GM21381 (cell line): Measurements from ENCODE around the gene DUSP8.
"Not testable (repeated sequence)": the region's sequence is repeated elsewhere in the genome, so short reads cannot be mapped to it uniquely, and the experiment has no call there.

Experiments
- ATAC-seq: cut with Tn5 transposase; IDR thresholded peaks from one replicate; pipeline ENCODE4 v1.9.1; 2021; ENCODE audit warnings: mild to moderate bottlenecking, moderate library complexity; ENCODE audit not compliant: unreplicated experiment

DUSP8 gene

DNA sequence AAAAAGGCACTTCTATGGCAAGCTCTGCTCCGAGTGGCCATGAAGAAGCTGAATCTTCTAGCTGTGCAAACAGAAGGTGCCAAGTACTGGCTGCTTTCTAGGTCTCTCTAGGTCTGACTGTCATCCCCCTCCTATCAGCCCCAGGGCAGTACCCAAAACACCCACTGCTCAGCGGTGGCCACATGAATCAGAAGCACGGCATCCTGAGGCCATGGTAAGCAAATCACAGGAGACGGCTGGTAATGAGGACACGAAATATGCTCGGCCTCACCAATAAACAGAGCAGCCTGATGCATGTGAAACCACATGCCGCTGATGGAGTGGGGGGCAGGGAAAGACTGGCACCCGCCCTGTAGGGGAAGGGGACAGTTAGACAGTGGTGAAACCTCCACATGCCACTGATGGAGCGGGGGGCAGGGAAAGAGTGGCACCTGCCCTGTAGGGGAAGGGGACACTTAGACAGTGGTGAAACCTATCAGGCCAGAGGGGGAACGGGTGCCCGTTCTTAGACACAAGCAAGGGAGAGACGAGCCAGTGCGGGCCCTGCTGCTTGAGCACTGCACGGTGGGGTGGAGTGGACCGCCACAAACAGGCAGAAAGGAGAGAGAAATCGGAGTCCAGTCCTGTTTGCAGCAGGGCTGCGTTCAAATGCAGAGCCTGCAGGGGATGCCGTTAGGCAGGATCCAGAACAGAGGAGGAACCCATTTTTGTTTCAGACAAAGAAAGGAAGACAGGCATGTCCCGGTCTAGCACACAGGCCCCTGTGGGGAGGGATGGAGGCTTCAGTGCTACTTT, 55.6 kb downstream of the DUSP8 start:
- no peak for ATAC-seq

DNA sequence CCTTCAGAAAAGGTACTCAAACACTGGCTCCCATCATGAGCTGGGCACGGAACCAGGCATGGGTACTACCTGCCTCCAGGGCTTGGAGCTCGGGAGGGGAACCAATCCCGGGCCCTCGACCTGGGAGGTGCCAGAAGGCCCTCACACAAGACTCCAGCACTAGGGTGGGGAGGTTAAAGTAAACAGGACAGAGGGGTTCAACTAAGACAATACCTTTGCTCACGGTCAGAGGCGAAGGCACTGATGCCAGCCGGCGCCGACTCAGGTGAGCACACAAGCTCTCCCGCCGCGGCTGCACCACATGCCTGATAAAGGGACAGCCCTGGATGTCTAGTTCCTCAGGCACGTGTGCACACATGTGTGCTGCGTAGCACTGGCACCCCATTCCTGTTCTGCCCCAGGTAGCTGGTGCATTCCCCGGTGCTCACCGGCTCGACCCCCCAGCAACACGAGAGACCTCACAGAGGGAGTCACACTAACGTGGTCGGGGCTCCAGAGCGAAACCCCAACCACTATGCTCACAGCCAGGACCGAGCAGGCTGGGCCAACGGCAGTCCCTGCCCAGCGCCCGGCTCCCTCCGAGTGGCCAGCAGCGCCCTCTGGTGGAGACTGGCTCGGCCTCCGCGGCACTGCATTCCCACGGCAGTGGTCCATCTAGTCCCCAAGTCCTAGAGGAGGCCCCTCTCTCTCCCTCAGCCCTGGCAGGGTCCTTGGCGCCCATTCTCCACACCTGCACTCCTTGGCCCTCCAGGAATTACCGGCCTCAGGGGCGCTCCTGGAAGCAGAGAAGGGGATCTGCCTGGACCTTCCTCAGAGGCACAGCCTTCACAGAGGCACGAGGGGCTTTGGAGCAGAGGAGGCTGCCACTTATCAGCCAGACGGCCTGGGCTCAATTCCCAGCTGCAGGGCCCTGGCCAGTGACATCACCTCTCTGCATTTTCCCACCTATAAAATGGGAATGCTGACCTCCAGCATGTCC, 56.7 kb downstream of the DUSP8 start:
- ATAC-seq = no peak

DNA sequence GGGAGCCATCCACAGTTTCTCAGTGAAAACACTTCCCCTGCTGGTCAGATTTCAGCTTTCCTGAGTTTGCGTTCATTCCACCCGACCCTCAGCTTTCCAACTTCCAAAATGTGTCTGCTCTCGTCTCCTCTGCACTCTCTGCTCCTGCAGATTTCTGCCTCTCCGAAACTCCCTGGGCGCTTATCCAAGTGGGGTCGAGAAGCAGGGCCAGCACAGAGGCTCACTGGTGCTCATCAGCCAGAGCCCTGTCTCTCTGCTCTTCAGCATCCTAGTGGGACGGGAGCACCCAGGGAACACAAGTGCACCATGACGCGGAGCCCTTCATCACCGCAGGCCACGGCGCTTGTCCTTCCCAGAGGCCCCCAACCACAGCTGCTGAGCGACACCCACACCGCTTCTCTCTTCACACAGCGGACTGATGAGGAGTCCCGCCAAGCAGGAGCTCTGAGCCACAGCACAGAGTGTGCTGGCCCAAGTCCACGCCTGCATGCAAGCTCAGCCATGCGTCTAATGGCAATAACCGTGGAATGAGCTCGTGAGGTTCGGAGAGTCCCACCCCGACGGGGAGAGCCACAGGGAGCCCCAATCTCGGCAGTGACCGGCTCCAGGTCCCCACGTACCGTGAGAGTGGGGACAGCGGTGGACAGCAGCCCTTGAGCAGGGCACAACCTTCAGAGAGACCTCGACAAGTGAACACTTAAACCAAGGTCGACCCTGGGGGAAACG, 57.6 kb downstream of the DUSP8 start:
- no peak for ATAC-seq

DNA sequence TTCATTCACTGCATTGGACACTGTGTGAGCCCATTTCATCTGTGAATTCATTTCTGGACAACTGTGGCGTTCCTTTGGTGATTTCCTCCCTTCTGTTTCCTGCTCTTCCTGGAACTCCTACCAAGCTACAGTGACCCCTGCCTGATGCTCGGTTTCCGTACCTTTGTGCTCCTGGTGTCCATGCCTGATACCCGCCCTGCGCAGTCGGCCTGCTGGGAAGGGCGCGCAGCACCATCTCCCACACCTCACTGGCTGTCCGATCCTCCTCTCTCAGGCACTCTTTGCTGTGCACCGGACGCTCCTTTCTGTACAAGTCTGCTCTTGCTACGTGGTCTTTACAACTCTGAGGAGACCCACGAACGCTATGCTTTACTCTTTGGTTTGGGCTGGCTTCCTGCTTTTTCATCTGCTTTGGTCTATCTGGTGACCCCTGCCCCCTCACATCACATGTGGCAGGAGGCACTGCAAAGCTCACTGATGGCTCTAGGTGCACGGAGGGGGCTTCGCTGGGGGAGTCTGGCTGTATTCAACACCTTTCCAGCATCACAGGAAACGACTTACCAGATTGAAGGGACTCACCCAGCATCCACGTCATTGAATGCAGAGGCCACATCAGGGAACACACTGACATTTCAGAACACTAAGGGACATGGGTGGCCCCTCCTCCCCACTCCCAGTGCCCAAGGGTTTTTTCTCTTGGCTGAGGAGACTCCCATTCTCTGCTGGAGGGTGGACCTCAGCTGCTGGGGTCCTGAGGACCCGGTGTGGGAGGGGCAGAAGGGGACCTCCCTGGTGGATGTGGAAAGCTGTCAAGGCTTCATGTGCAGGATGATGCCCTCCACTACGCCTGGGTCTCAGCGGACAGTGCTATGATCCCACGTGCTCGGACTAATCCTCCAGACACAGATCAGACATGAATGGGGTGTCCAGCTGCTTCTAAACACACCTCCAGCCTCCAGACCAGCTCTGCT, 58.5 kb downstream of the DUSP8 start:
- no peak for ATAC-seq

DNA sequence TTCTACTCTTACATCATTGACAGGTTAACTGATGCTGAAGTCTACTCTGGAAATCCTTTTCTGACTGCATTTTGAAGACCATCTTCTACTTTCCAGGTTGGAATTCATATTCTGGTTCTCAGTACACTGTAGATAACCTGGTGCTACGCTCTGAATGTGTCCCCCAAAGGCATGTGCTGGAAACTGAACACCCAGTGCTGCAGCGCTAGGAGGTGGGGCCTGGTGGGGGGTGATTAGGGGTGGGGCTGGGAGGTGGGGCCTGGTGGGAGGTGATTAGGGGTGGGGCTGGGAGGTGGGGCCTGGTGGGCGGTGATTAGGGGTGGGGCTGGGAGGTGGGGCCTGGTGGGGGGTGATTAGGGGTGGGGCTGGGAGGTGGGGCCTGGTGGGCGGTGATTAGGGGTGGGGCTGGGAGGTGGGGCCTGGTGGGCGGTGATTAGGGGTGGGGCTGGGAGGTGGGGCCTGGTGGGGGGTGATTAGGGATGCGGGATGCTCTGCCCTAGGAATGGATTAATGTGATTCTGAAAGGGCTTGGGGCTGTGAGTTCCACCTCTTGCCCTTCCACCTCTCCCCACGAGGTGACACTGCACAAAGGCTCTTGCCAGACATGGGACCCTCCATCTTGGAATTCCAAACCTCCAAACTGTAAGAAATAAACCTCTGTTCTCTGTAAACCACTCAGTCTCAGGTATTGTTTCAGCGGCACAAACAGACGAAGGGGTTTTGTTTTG, 59.4 kb downstream of the DUSP8 start:
- ATAC-seq = not testable (repeated sequence)

DNA sequence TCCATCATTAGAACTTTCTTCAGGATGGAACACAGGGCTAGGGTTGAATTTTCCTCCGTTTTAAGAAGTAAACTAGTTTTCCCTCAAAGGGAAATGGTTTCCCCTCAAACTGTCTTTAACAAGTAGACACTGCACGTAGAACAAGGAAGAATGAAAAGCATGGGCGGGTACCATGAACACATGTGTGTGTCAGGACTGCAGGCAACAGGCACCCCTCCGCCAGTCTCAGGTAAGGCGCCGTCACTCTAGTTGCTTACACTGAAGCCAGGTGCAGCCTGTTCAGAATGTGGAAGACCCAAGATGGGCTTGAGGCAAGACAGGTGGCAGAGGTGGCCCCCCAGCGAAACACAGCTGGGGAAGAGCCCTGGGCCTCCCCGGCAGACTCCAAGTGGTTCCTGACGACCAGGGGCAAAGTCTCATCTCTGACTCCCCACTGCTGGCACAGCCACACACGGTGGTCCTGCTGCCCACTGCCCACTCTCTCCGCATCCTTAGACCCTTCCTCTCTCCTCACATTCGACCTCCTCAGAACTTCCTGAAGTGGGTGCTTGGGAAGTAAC, 60.1 kb downstream of the DUSP8 start:
- ATAC-seq = no peak

DNA sequence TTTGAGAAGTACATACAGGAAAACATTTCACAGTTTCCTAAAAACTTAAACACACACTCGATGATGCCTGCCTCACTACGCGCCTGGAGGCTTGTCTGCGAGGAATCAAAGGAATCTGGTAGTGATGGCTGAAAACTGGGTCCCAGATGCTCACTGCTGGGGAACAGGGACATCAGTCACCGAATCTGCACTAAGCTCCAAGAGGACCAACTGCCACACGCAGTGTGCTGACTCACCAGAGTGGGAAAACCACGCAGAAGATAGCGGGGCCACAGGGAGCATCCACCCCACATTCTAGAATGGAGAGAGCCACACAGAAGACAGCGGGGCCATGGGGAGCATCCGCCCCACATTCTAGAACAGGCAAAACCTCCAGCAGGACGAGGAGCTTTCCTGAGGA, 61.1 kb downstream of the DUSP8 start:
- no peak for ATAC-seq

DNA sequence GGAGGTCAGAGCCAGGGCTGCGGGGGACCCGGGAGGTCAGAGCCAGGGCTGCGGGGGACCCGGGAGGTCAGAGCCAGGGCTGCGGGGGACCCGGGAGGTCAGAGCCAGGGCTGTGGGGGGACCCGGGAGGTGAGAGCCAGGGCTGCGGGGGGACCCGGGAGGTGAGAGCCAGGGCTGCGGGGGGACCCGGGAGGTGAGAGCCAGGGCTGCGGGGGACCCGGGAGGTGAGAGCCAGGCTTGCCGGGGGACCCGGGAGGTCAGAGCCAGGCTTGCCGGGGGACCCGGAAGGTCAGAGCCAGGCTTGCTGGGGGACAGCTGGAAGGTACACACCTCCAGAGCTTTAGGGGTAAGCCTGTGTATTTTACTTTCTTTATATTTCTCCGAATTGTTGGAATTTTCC, 61.7 kb downstream of the DUSP8 start:
- ATAC-seq = not testable (repeated sequence)

DNA sequence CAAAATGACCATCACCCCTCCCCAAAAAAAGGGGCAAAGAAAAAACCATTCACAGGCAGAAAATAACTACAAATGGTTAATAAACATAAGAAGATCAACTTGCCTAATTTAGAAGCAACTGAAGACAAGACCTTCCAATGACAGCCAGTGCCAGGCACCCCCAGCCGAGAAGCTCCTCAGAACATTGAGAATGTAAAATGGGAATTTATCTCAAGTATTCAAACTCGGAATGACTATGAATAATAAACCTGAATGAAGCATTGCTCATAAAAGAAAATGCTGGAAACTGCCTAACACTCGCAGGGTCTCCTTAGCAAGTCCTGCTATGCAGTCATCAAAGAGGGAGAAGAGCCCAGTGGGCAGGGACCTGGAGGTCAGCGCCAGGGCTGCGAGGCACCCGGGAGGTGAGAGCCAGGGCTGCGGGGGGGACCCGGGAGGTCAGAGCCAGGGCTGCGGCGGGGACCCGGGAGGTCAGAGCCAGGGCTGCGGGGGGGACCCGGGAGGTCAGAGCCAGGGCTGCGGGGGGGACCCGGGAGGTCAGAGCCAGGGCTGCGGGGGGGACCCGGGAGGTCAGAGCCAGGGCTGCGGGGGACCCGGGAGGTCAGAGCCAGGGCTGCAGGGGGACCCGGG, 62.3 kb downstream of the DUSP8 start:
- ATAC-seq = no peak

DNA sequence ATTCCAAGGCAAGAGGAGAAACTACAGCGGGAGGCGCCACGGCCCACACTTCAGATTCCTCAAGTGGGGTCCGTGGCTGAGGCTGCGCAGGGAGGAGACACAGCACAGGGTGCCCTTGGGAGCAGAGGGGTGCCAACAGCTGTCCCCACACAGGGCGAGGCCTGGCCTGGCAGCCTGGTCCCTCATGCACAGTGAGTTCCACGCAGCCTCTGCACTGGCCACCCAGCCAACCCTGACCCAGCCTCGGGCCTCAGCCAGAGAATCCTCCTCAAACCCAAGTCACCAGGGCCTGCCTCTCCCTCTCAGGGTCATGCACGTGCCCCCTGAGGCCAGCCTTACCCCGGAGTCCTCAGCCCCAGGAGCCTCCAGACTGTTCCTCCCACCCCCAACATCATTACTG, 63.1 kb downstream of the DUSP8 start:
- ATAC-seq = no peak

DNA sequence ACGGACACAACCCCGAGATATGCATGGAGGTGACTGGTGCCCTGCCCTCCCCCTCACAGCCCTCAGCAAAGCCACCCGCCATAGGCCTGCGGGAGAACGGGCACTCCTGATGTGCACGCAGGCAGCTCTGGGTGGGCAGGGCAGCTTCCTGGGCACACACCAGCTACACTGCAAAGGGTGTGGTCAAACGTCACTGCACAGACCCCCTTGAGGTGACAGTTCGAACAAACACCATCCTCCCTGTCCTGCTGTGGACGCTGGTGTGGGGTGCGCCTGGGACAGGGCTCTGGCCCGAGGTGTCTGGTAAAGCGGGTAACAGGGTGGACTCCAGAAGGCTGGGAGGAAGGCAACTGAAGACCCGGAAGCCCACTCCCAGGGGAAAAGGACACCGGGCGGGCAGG, 63.6 kb downstream of the DUSP8 start:
- no peak for ATAC-seq

DNA sequence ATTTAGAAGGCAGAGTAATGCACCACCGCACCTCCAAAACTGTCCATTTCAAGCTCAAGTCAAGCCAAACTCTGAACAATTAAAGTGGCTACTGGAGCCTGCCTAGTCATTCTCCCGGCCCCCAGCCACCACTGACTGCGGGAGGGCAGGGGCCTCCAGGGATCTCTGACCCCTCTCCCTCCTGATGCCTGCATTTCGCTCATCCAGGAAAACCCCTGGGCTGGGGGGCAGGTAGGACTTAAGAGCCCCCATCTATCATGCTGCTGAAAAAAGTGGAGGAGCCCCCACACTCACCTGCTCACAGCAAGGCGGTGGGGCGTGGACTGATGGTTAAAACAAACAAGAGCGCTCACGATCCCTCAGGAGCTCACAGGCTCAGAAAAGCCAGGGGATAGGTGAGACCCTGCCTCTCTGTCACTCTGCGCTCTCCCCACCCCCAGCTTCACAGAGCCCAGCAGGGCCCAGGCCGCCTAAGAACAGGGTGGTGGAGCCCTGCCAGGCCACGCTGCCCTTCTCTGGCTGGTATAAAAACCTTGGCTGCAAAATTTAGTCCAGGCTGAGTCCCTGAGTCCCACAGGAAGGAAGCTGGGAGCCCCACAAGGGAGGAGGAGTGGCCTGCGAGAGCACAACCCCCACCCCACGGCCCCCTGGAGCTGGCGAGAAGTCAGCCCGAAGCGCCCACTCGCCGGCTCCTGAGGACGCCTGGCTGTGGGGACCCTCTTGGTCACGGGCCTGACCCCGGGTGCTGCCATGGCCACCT, 64.5 kb downstream of the DUSP8 start:
- ATAC-seq = no peak

DNA sequence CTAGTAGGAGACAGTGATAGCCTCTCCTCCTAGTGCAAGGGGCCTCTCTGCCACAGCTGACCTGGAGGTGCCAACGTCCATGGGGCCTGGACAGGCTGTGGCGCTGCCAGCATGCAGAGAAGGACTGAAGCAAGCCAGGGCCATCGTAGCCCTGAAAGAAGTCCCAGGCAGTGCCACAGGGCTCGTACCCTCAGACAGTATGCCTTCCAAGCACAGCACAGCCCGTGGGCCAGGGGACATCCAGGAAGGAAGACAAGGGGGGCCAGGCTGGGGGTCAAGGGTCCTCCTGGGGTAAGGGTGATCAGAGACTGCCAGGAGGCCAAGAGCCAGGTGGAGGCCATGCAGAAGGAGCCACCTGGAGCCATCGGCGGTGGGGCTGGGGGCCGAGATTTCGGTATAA, 65.1 kb downstream of the DUSP8 start:
- no peak for ATAC-seq

DNA sequence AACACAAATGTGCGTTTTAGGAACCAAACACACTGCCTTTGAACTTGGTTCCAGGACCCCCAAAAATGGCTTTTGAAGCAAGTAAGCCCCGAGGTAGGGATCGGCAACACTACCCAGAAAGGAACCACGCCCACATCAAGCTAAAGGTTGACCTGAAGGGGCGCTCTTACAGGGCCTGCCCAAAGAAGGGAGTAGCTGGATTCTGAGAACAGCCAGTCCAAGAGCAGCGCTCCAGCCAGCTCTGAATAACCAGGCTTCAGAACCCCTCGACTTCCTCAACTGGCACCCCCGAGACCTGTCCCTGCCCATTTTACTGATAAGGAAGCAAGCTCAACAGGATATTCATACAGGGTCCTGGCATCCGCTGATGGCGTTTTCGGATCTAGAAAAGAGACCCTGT, 66.6 kb downstream of the DUSP8 start:
- ATAC-seq = no peak

DNA sequence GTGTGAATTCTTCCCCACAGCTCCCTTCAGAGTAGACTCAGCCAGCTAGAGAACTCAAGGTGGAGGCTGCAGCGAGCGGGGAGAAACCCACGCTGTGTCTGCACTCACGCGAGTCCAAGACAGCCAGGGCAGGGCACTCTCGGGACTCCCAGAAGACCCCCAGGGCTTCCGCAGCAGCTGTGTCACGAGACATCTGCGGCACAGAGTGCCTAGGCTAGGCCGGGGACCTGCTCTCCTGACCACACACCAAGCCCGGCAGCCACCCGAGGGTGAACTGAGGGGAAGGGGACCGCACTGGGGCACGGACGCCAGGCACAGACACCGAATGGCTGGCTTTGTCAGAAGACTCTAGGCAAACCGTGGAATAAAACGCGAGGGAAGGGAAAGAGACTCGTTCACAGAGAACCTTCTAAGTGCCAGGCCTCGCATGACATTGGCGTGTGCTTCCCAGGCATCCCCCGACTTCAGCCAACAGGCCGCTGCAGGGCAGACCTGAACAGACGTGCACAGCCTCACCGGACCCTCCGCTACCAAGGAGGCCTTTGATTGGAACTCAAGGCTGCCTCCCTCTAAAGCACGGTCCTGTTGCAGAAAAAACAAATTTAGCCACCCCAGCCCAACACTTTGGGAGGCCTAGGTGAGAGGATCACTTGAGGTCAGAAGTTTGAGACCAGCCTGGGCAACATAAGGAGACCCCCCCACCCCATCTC, 67.3 kb downstream of the DUSP8 start:
- ATAC-seq = no peak

DNA sequence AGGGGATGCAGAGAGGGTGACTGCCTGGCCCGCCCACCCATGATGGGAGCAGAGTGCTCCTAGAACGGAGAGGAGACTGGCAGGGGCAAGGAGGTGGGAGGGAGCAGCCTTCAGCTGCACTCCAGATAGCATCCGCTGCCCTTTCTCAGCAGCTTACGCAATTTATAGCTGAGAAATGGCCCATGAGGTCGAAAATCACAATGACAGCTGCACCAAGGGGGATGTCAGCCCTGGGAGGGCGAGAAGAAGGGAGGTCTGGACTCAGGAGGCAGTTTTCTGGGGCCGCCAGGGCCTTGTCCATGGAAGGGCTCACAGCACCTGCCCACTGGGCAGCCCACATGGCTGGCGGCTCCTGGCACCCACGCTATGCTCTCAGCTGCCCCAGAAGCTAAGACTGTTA, 67.9 kb downstream of the DUSP8 start:
- no peak for ATAC-seq
